Measurements from ENCODE around the gene NSRP1.

DNA sequence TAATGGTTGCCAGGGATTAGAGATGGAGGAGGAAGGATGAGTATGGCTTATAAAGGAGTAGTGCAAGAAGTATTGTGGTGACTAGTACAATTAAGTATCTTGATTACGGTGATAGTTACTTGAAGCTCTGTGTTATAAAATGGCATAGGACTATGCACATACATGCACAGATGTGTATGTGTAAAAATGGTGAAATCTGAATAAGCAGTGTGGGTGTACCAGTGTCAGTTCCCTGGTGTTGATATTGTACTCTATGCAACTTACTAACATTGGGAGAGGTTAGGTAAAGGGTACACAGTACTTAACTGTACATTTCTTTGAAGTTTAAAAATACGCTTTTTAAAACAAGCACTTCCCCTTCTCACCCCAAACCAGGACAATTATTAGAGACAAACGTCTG, 48.5 kb downstream of the NSRP1 start:
- TF ChIP-seq, protein P1, sequence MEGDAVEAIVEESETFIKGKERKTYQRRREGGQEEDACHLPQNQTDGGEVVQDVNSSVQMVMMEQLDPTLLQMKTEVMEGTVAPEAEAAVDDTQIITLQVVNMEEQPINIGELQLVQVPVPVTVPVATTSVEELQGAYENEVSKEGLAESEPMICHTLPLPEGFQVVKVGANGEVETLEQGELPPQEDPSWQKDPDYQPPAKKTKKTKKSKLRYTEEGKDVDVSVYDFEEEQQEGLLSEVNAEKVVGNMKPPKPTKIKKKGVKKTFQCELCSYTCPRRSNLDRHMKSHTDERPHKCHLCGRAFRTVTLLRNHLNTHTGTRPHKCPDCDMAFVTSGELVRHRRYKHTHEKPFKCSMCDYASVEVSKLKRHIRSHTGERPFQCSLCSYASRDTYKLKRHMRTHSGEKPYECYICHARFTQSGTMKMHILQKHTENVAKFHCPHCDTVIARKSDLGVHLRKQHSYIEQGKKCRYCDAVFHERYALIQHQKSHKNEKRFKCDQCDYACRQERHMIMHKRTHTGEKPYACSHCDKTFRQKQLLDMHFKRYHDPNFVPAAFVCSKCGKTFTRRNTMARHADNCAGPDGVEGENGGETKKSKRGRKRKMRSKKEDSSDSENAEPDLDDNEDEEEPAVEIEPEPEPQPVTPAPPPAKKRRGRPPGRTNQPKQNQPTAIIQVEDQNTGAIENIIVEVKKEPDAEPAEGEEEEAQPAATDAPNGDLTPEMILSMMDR (IDR thresholded peaks at IDR 0.05; ENCODE audit: low read depth, low read length, poor library complexity, severe bottlenecking), result no peak
- TF ChIP-seq EZH2phosphoT487 (IDR thresholded peaks at IDR 0.05; ENCODE audit: borderline replicate concordance, low read length), result no peak

Data from DOHH2 (cell line).